C4-2B (cell line): ENCODE measurements around the gene ANAPC16.
"Not testable (repeated sequence)": the region's sequence is repeated elsewhere in the genome, so short reads cannot be mapped to it uniquely, and the experiment has no call there.

Source experiments
- H3K27ac ChIP-seq: fragments of 450-650 bp; 2 replicates; pipeline ENCODE4 v1.5.1; 2017
- CTCF ChIP-seq: fragments of 450-650 bp; conservative IDR thresholded peaks from 2 replicates; pipeline ENCODE4 v1.5.1; 2017; ENCODE audit warnings: mild to moderate bottlenecking
- ZFX ChIP-seq: fragments of 450-650 bp; IDR thresholded peaks from 2 replicates; pipeline ENCODE4 v1.6.1; 2017

Gene ANAPC16

GRCh38 chr10:72267819-72268399, 52.1 kb downstream of the ANAPC16 start:
- H3K27ac ChIP-seq = no peak overlapping the region
- no peak for TF ChIP-seq ZFX
- no peak for TF ChIP-seq CTCF

GRCh38 chr10:72268475-72269200, 52.8 kb downstream of the ANAPC16 start:
- H3K27ac ChIP-seq = not testable (repeated sequence)

GRCh38 chr10:72270607-72271281, 54.9 kb downstream of the ANAPC16 start:
- no peak for TF ChIP-seq ZFX
- no peak for TF ChIP-seq CTCF
- peak overlapping the region; percentile 7; the same call in 1 of the 2 replicates for H3K27ac ChIP-seq

GRCh38 chr10:72272689-72273409, 57.0 kb downstream of the ANAPC16 start:
- peak overlapping the region; percentile 98 for H3K27ac ChIP-seq
- TF ChIP-seq CTCF (no peak), ZFX (no peak)

- TF ChIP-seq ZFX (no peak), CTCF (no peak)
- H3K27ac ChIP-seq = peak within 1 kb of the TSS; percentile 98
Measured at GRCh38 chr10:72273410-72274212, 57.8 kb downstream of the ANAPC16 start, which contains the start of gene DDIT4. Gene DDIT4, plus strand, starts transcription at chr10:72273924. Its CDS starts 293 bp downstream, at chr10:72274217.

- TF ChIP-seq CTCF (no peak), ZFX (no peak)
- peak overlapping the region; percentile 98 for H3K27ac ChIP-seq
Measured at GRCh38 chr10:72274213-72274729, 58.5 kb downstream of the ANAPC16 start.

- peak; percentile 76 for TF ChIP-seq CTCF
- TF ChIP-seq ZFX = 0 out of 2 replicates have a peak, but pooled peaks have one; percentile 22
- H3K27ac ChIP-seq = peak overlapping the region; percentile 98
Measured at GRCh38 chr10:72274730-72275350, 59.0 kb downstream of the ANAPC16 start.
